GM12892 (cell line): ENCODE results near the gene PNCK.

Experiments used
- POLR2A ChIP-seq: IDR thresholded peaks from 2 replicates; pipeline ENCODE4 v1.6.1; 2011; ENCODE audit warnings: low read depth, low read length, control low read depth
- POLR2AphosphoS5 ChIP-seq: IDR thresholded peaks from 2 replicates; pipeline ENCODE4 v1.6.1; 2011; ENCODE audit warnings: low read depth, low read length, control low read depth
- TAF1 ChIP-seq: IDR thresholded peaks from 2 replicates; pipeline ENCODE4 v1.6.1; 2011; ENCODE audit warnings: low read depth, mild to moderate bottlenecking, control low read depth, low read length, borderline replicate concordance

DNA sequence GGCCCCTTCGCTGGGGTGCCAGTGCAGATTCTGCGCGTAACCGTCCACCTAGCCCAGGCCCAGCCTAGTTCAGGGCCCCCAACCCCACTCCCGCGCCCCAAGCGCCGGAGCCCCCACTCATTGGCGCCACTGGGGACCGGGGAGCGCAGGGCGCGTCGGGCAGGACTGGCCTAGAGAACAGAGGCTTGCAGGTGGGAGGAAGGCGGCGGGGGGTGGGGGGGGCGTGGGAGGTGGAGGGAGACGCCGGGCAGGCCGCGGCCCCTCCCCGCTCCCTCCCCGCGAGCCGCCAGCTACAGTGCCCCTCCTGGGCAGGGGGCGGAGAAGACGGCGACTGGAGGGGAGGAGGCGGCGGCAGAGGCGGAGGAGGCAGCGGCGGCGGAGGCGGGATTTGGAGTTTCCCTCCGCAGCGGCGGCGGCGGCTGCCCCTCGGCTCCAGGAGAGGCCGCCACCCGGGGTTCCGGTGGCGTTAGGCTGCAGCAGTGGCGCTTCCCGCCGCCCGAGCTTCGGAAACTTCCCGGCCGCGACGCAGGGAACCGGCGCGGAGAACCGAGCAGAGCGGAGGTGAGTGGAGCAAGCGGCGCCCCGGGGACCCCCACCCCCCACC, 31.5 kb downstream of the PNCK start:
- TF ChIP-seq POLR2A (no peak), TAF1 (no peak), POLR2AphosphoS5 (no peak)
